Liver (tissue), 3 donors: Measurements from ENCODE around the gene RFPL3.

ENCODE experiments used
- FOXA1 ChIP-seq: IDR thresholded peaks from 2 replicates; pipeline ENCODE4 v1.6.1; 2016; ENCODE audit warnings: antibody characterized with exemption
- JUND ChIP-seq, 2 donors: IDR thresholded peaks; 2 replicates each; pipeline ENCODE4 v1.6.1; 2016; ENCODE audit warnings: antibody characterized with exemption in 2 of 2
- RXRA ChIP-seq, 2 donors: IDR thresholded peaks; 2 replicates each; pipeline ENCODE4 v1.6.1; 2017 to 2018; ENCODE audit warnings: antibody characterized with exemption in 2 of 2, mild to moderate bottlenecking in 1 of 2
- YY1 ChIP-seq: IDR thresholded peaks from 2 replicates; pipeline ENCODE4 v1.6.1; 2016; ENCODE audit warnings: antibody characterized with exemption, mild to moderate bottlenecking
- TF ChIP-seq, protein P1 (sequence below): fragments of 150-350 bp; IDR thresholded peaks from 2 replicates; pipeline ENCODE4 v1.5.1; 2017; ENCODE audit warnings: improper control_type of control experiment, low read depth, low read length; ENCODE audit not compliant: missing input control
- TF ChIP-seq, protein P2 (sequence below): IDR thresholded peaks from 2 replicates; pipeline ENCODE4 v1.6.1; 2016; ENCODE audit warnings: antibody characterized with exemption, mild to moderate bottlenecking
- TF ChIP-seq, protein P3 (sequence below): IDR thresholded peaks from 2 replicates; pipeline ENCODE4 v1.6.1; 2016; ENCODE audit warnings: antibody characterized with exemption
- TF ChIP-seq, protein P4 (sequence below): IDR thresholded peaks from 2 replicates; pipeline ENCODE4 v1.6.1; 2016; ENCODE audit warnings: antibody characterized with exemption
- TF ChIP-seq, protein P5 (sequence below): IDR thresholded peaks from 2 replicates; pipeline ENCODE4 v1.6.1; 2016; ENCODE audit warnings: antibody characterized with exemption
- donor health status: healthy.
- donor health status: healthy.

DNA sequence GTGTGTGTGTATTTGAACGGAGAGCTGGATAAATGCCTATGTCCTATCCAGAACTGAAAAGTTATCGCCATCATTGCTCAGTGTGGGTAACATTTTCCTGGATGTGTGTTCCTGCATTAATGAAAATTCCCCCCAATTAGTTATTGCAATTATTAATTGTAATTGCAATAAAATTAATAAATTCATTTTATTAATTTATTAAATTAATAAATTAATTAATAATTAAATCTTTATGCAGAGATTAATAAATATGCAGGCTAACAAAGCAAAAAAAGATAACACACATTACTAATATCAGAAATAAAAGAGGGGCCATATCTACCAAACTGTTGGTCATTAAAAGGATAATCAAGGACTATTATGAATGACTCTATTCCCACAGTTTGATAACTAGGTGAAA lies 3.6 kb downstream of the RFPL3 start:
- TF ChIP-seq, protein P1, sequence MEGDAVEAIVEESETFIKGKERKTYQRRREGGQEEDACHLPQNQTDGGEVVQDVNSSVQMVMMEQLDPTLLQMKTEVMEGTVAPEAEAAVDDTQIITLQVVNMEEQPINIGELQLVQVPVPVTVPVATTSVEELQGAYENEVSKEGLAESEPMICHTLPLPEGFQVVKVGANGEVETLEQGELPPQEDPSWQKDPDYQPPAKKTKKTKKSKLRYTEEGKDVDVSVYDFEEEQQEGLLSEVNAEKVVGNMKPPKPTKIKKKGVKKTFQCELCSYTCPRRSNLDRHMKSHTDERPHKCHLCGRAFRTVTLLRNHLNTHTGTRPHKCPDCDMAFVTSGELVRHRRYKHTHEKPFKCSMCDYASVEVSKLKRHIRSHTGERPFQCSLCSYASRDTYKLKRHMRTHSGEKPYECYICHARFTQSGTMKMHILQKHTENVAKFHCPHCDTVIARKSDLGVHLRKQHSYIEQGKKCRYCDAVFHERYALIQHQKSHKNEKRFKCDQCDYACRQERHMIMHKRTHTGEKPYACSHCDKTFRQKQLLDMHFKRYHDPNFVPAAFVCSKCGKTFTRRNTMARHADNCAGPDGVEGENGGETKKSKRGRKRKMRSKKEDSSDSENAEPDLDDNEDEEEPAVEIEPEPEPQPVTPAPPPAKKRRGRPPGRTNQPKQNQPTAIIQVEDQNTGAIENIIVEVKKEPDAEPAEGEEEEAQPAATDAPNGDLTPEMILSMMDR, result no peak
- TF ChIP-seq RXRA (IDR thresholded peaks at IDR 0.05) (no peak), YY1 (no peak), FOXA1 (no peak), JUND (IDR thresholded peaks at IDR 0.05) (no peak)
- TF ChIP-seq, protein P2, sequence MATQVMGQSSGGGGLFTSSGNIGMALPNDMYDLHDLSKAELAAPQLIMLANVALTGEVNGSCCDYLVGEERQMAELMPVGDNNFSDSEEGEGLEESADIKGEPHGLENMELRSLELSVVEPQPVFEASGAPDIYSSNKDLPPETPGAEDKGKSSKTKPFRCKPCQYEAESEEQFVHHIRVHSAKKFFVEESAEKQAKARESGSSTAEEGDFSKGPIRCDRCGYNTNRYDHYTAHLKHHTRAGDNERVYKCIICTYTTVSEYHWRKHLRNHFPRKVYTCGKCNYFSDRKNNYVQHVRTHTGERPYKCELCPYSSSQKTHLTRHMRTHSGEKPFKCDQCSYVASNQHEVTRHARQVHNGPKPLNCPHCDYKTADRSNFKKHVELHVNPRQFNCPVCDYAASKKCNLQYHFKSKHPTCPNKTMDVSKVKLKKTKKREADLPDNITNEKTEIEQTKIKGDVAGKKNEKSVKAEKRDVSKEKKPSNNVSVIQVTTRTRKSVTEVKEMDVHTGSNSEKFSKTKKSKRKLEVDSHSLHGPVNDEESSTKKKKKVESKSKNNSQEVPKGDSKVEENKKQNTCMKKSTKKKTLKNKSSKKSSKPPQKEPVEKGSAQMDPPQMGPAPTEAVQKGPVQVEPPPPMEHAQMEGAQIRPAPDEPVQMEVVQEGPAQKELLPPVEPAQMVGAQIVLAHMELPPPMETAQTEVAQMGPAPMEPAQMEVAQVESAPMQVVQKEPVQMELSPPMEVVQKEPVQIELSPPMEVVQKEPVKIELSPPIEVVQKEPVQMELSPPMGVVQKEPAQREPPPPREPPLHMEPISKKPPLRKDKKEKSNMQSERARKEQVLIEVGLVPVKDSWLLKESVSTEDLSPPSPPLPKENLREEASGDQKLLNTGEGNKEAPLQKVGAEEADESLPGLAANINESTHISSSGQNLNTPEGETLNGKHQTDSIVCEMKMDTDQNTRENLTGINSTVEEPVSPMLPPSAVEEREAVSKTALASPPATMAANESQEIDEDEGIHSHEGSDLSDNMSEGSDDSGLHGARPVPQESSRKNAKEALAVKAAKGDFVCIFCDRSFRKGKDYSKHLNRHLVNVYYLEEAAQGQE, result no peak
- TF ChIP-seq, protein P3, sequence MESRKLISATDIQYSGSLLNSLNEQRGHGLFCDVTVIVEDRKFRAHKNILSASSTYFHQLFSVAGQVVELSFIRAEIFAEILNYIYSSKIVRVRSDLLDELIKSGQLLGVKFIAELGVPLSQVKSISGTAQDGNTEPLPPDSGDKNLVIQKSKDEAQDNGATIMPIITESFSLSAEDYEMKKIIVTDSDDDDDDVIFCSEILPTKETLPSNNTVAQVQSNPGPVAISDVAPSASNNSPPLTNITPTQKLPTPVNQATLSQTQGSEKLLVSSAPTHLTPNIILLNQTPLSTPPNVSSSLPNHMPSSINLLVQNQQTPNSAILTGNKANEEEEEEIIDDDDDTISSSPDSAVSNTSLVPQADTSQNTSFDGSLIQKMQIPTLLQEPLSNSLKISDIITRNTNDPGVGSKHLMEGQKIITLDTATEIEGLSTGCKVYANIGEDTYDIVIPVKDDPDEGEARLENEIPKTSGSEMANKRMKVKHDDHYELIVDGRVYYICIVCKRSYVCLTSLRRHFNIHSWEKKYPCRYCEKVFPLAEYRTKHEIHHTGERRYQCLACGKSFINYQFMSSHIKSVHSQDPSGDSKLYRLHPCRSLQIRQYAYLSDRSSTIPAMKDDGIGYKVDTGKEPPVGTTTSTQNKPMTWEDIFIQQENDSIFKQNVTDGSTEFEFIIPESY, result no peak
- TF ChIP-seq, protein P4, sequence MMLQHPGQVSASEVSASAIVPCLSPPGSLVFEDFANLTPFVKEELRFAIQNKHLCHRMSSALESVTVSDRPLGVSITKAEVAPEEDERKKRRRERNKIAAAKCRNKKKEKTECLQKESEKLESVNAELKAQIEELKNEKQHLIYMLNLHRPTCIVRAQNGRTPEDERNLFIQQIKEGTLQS, result no peak
- TF ChIP-seq, protein P5, sequence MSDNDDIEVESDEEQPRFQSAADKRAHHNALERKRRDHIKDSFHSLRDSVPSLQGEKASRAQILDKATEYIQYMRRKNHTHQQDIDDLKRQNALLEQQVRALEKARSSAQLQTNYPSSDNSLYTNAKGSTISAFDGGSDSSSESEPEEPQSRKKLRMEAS, result no peak
